GM12873 (cell line): ENCODE results near the gene LHFPL2.

Source experiments
- TF ChIP-seq, protein P1 (sequence below): IDR thresholded peaks from 2 replicates; pipeline ENCODE4 v1.5.1; 2012; ENCODE audit warnings: low read depth, mild to moderate bottlenecking, moderate library complexity, low read length, control low read depth; ENCODE audit not compliant: insufficient read depth; ENCODE audit errors: missing control alignments

LHFPL2 gene

DNA sequence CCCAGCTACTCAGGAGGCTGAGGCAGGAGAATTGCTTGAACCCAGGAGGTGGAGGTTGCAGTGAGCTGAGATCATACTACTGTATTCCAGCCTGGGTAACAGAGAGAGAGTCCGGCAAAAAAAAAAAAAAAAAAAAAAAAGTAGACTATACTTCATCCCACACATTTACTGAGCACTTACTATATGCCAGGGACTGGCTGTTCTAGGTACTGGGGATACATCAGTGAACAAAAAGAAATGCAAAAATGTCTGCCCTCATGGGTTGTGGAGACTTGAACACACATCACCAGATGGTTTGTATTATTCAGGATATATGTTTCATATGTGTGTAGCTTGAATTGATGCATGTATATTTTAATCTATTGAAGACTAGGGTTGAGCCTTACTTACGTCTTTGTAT lies 2.9 kb upstream of the LHFPL2 start:
- TF ChIP-seq, protein P1, sequence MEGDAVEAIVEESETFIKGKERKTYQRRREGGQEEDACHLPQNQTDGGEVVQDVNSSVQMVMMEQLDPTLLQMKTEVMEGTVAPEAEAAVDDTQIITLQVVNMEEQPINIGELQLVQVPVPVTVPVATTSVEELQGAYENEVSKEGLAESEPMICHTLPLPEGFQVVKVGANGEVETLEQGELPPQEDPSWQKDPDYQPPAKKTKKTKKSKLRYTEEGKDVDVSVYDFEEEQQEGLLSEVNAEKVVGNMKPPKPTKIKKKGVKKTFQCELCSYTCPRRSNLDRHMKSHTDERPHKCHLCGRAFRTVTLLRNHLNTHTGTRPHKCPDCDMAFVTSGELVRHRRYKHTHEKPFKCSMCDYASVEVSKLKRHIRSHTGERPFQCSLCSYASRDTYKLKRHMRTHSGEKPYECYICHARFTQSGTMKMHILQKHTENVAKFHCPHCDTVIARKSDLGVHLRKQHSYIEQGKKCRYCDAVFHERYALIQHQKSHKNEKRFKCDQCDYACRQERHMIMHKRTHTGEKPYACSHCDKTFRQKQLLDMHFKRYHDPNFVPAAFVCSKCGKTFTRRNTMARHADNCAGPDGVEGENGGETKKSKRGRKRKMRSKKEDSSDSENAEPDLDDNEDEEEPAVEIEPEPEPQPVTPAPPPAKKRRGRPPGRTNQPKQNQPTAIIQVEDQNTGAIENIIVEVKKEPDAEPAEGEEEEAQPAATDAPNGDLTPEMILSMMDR, result no peak

DNA sequence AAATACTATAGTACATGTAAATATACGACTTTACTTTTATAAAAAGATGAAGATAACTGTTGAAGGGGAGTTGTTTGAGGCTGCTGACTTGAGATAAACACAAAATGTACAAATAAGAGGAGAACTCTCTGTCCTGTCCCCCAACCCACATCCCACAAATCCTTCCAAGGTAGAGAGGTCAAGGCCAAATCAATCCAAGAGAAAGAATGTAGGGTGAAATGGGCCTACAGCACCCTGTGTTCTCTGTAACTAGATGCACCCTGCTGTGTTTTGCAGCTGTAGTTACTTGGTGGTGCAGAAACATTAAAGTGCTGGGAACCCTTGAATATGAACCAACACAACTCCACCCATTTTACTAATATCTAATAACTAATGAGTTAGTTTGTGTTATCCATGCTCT lies 2.0 kb upstream of the LHFPL2 start:
- TF ChIP-seq, protein P1, result no peak

DNA sequence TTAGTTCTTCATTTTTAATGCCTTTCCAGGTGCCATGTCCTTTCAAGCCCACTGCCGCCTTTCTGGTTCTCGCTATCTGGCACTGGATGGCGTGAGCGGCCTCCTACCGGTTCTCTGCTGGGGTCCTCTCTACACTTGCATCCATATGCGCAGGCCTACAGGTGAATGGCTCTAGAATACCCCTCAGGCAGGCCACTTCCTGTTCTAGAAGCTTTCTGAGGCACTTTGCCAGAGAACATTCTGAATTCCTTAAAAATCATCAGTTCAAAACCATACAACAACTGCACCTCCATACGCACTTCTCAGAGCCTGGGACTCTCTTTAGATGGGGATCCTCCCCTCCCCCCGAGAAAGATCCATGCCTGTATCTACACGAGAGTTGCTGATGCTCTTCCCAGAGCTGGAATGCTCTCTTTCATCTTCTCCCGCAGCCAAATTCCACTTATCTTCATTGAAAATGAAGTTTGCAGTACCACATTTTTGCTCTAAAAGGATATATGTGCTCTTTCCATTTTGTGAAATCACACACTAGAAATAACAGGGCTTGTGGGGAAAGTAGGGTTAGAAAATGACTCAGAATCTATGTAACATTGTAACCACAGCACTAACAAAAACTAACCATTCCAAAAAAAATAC lies 1.4 kb upstream of the LHFPL2 start:
- TF ChIP-seq, protein P1, result no peak

- TF ChIP-seq, protein P1, result no peak
These were observed 681 bp upstream of the LHFPL2 start for GRCh38 chr5:78649211-78649695.

- TF ChIP-seq, protein P1, result no peak
These were observed 674 bp downstream of the LHFPL2 start for GRCh38 chr5:78647838-78648358.

DNA sequence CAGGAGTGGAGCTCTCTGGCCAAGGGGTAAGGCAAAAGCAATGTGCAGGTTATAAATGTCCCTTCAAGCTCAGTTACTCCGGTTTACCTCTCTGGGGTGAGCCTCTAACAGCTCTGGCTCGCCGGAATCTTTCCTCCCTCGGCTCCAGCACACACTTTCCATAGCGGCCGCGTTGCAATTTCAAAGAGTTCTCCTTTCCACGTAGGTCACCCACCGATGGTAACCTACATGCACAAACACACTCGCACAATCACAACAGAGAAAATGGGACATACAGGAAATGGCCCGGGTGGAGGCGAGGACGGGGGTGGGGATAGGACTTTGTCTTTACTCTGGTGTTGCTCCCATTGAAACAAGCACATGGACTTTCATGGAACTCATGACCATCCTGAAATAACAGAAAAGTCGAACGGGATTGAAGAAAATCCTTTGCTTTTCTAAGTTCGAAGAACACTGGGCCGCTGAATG lies 1.2 kb downstream of the LHFPL2 start:
- TF ChIP-seq, protein P1, result no peak

DNA sequence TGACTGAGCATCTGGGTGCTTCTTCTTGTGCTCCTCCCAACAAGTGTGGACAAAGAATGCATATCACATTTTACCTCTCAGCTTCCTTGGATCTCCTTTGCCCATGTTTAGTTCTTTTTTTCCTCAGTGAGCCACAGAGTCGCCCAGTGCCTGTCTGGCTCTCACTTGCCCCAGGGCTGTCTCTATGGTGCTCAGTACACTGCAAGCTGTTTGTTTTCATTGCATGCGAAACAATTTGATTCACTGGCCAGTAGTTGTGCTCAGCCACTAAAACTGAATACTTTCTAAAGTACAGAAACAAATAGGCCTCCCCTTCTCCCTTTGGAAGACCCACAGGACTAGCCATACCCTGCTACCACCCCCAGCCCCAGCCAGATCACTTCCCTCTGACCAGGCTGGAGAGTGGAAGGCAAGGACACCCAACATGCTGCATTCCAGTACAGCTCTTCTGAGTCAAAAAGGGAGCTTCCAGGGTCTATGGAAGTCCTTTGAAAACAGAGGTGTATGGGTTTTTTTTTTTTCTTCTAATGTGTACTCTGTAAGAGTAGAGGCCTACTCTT lies 3.8 kb downstream of the LHFPL2 start:
- TF ChIP-seq, protein P1, result no peak
